Ovary (tissue), 3 donors: ENCODE results near the gene PRXL2B.

Source experiments
- CTCF ChIP-seq, 3 donors: fragments of 450-650 bp in 2 of 3; fragments of 200-600 bp in 1 of 3; IDR thresholded peaks; one replicate each; pipeline versions ENCODE4 v1.5.1 to v1.8.0; 2016 to 2022; ENCODE audit warnings: antibody characterized with exemption in 3 of 3, mild to moderate bottlenecking in 1 of 3
- EP300 ChIP-seq: sonication (generic); formaldehyde crosslinking; IDR thresholded peaks from one replicate; pipeline ENCODE4 v1.6.1; 2017; ENCODE audit warnings: antibody characterized with exemption
- POLR2A ChIP-seq: fragments of 450-650 bp; IDR thresholded peaks from one replicate; pipeline ENCODE4 v1.6.1; 2017; ENCODE audit warnings: antibody characterized with exemption, mild to moderate bottlenecking, moderate library complexity
- donor health status: DM: no; HTN: no; CAD: no.

- no peak for TF ChIP-seq CTCF (IDR thresholded peaks at IDR 0.05)
- no peak for TF ChIP-seq POLR2A
- TF ChIP-seq EP300: no peak
These were observed 38.2 kb downstream of the PRXL2B start for GRCh38 chr1:2624735-2625300.
